GM18526 (cell line): Measurements from ENCODE around the gene CYP24A1.

Experiments used
- POLR2A ChIP-seq: IDR thresholded peaks from 3 replicates; pipeline ENCODE4 v1.6.1; 2011; ENCODE audit not compliant: insufficient read length; ENCODE audit errors: extremely low read depth

CYP24A1 gene

GRCh38 chr20:54207743-54208547 lies 34.2 kb upstream of the CYP24A1 start, which contains the start of gene PFDN4:
TSS of gene PFDN4 (plus strand) at chr20:54208087. CDS start at chr20:54208101, 14 bp downstream.
- TF ChIP-seq POLR2A, result peak; percentile 53

DNA sequence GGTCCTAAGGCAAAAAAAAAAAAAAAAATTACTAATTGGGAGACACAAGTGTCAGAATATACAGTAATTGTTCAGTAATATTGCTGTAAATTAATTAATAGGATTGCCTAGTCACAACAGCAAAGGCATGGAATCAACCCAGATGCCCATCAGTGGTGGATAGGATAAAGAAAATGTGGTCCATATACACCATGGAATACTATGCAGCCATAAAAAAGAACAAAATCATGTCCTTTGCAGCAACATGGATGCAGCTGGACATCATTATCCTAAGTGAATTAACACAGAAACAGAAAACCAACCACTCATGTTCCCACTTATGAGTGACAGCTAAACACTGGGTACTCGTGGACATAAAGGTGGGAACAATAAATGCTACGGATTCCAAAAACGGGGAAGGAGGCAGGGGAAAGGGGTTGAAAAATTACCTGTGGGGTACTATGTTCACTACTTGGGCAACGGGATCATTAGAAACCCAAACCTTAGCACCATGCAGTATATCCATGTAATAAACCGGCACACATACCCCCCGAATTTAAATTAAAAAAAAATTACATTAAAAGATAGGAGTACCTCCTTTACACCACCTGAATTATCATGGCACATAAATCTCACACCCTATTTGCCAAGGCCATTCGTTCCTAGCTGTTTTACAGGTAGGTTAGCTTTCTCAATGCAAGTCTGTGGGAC lies 33.4 kb upstream of the CYP24A1 start:
- no peak for TF ChIP-seq POLR2A

GRCh38 chr20:54205450-54205849 lies 31.7 kb upstream of the CYP24A1 start:
- TF ChIP-seq POLR2A, result no peak

DNA sequence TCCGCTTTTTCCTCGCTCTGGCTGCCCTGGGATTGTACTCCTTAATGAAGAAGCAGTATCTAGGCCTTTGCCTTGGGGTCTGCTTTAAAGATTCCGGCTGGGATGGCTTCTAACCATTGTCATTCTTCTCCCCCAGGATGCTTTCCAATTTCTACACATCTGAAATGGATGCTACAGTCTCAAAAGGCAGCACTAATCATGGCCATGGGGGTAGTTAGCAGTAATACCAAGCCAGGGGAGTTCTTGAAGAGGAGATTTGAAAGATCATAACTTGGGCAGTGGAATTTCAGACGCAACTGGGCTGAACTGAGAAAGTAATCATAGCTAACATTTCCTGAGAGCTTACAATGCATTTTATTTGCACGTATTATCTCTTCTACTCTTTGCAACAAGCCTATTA lies 30.7 kb upstream of the CYP24A1 start:
- TF ChIP-seq POLR2A, result no peak

DNA sequence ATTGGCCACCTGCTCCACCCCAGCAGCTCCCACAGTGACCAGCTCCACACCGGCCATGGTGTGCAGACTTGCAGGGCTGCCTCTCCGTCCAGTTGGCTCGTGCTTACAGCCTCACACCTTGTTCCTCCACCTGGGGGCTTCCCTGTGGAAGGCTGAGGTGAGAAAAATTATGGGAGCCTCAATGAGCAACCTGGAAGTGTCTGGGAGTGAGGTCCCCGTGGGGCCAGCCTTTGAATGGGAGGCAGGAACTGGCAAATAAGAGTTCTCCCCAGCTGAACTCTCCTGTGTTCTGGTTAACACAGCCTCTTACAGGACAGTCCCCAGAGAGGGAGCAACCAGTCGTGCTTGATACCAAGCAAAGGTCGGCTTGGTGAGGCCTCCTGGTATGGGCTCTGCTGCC lies 30.3 kb upstream of the CYP24A1 start:
- TF ChIP-seq POLR2A, result no peak

DNA sequence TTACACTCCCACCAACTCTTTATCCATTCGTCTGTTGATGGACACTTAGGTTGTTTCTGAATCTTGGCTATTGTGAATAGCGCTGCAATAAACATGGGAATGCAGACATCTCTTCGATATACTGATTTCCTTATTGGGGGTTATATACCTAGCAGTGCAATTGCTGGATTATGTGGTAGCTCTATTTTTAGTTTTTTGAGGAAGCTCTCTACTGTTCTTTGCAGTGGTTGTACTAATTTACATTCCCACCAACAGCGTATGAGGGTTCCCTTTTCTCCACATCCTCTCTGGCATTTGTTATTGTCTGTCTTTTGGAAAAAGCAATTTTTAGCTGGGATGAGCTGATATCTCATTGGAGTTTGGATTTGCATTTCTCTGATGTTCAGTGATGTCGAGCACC lies 29.5 kb upstream of the CYP24A1 start:
- no peak for TF ChIP-seq POLR2A

- TF ChIP-seq POLR2A, result no peak
Observed at GRCh38 chr20:54201268-54201846, 27.6 kb upstream of the CYP24A1 start.

- no peak for TF ChIP-seq POLR2A
Observed at GRCh38 chr20:54200487-54201267, 26.9 kb upstream of the CYP24A1 start.

DNA sequence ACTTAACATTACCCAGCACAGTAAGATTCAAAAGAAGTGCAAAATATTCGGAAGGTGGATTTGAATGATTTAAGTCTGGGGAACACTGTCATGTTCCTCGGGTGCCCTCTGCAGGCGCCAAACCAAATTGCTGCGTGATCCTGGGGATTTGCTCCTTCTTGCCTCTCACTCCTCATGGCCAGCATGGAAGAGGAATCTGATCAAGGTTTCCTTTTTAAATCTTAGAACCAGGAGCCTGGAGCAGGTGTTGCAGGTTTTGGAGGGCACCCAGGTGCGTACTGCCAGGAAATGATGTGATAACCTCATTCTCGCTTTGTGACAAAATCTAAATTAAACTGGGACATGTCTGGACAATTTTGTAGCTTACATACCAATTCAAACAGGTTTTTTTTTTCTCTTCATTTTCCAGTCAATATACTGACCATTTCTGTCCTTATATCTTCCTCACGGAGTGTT lies 26.0 kb upstream of the CYP24A1 start:
- no peak for TF ChIP-seq POLR2A

DNA sequence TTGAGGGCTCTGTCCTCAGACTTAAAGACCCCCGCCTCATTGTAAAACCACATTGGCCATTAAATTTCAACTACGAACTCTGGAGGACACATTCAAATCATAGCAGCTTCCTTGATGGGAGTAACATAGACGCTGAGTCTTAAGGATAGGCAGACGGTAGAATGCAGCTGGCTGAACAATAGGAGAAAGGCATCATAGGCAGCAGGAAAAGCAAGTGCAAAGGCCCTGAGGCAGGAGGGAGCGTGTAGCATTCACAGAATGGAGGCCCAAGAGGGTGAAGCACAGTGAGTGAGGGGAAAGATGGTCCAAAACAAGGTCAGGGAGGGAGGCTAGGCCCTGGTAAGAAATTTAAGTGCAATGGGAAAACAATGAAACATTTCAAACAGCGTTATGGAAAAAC lies 25.5 kb upstream of the CYP24A1 start:
- no peak for TF ChIP-seq POLR2A

GRCh38 chr20:54197621-54198604 lies 24.1 kb upstream of the CYP24A1 start:
- no peak for TF ChIP-seq POLR2A

DNA sequence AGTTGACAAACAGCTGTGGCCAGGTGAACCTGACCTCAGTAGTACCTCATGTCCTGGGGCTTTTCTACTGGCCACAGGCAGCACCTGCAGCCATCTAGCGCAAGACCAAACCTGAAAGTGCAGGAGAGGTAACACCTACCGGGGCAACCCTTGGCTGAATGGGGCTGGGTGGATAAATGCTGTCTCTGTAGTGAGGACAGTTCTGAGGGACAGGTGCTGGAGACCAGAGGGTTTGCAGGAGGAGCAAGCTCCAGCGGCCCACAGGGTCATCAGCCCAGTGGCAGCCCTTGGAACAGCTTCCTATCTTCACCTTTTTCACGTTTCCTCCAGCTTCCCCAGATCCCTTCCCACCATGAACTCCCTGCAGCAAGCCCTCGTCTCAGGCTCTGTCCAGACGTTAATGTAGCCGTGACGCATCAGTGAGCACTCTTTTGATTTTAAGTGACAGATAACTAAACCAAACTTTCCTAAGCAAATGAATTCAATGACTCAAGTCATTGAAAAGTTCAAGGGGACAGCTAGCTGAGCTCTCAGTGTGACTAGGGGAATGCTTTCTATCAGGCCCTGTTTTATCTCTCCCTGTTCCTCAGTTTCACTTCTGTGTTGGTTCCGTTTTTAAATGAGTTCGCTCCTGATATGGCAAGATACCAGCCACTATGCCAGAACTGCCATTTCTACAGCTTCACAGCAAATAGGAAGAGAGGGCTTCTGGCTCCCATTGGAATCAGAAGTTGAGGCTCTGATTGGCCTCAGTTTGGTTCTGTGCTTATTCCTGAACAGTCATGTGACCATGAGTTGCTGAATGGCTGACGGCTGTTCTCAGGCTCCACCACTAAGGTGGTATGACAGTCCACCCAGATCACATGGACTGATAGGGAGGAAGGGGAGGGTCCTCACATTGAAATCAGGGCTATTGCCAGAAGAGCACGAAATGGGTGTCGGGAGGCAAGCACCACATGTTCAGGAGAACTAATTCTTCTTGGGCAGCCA lies 22.0 kb upstream of the CYP24A1 start:
- no peak for TF ChIP-seq POLR2A
